K562 (cell line): Measurements from ENCODE around the gene PFKL. TPM values are rescaled to one million over a fixed set of nuclear protein-coding genes. Genes with fewer than 3 reads are reported as not detected.

Source experiments
- ARID1B ChIP-seq: fragments of 450-650 bp; IDR thresholded peaks from 2 replicates; pipeline ENCODE4 v1.6.1; 2016; ENCODE audit warnings: antibody characterized with exemption, mild to moderate bottlenecking, inconsistent platforms
- CBX5 ChIP-seq: IDR thresholded peaks from 2 replicates; pipeline ENCODE4 v1.6.1; 2014; ENCODE audit warnings: low read depth, borderline replicate concordance
- EP300 ChIP-seq: IDR thresholded peaks from 2 replicates; pipeline ENCODE4 v1.6.1; 2012; ENCODE audit warnings: low read length, improper control_type of control experiment
- ETS1 ChIP-seq: conservative IDR thresholded peaks from 2 replicates; pipeline ENCODE4 v1.6.1; 2011; ENCODE audit warnings: low read depth, mild to moderate bottlenecking, low read length; ENCODE audit not compliant: control insufficient read depth
- JUN ChIP-seq, 2 experiments: sonication (generic) in 1 of 2; formaldehyde crosslinking in 1 of 2; IDR thresholded peaks; 2 replicates each; pipeline versions ENCODE4 v1.6.1 to v1.8.0; 2012 to 2022; ENCODE audit warnings: borderline replicate concordance in 2 of 2, mild to moderate bottlenecking in 2 of 2, improper control_type of control experiment in 1 of 2, low read depth in 1 of 2, low read length in 1 of 2, missing genetic modification reagents in 1 of 2
- MBD1 ChIP-seq: fragments of 250-450 bp; sonication (Bioruptor Pico); IDR thresholded peaks from 2 replicates; pipeline ENCODE4 v1.8.0; 2022; ENCODE audit warnings: inconsistent platforms
- MBD2 ChIP-seq: sonication (generic); IDR thresholded peaks from 2 replicates; pipeline ENCODE4 v1.6.1; 2016; ENCODE audit warnings: low read depth, borderline replicate concordance
- PHB ChIP-seq: fragments of 250-450 bp; sonication (Bioruptor Pico); IDR thresholded peaks from 2 replicates; pipeline ENCODE4 v1.5.0; 2021
- PHF20 ChIP-seq: fragments of 450-650 bp; IDR thresholded peaks from 2 replicates; pipeline ENCODE4 v1.6.1; 2018; ENCODE audit not compliant: partially characterized antibody
- PRMT5 ChIP-seq: sonication (generic); formaldehyde crosslinking; IDR thresholded peaks from 2 replicates; pipeline ENCODE4 v1.5.0; 2020; ENCODE audit warnings: missing genetic modification reagents
- TSHZ1 ChIP-seq: fragments of 250-450 bp; sonication (Bioruptor Pico); IDR thresholded peaks from 2 replicates; pipeline ENCODE4 v1.4.0; 2020; ENCODE audit warnings: mild to moderate bottlenecking, moderate library complexity
- U2AF1 ChIP-seq: fragments of 200-400 bp; formaldehyde crosslinking; optimal IDR thresholded peaks from 2 replicates; pipeline ENCODE3; 2017; ENCODE audit warnings: mild to moderate bottlenecking, low read depth, low read length, moderate library complexity
- UBTF ChIP-seq, 2 experiments: IDR thresholded peaks; 2 replicates each; pipeline ENCODE4 v1.6.1; 2012; ENCODE audit warnings: improper control_type of control experiment in 2 of 2, low read depth in 2 of 2, low read length in 2 of 2, borderline replicate concordance in 1 of 2
- YY1 ChIP-seq, 3 experiments: IDR thresholded peaks; 2 replicates each; pipeline ENCODE4 v1.6.1; 2011; ENCODE audit warnings: low read length in 2 of 3, mild to moderate bottlenecking in 2 of 3, moderate library complexity in 2 of 3, borderline replicate concordance in 1 of 3, control low read depth in 1 of 3, low read depth in 1 of 3; ENCODE audit not compliant: insufficient read depth in 3 of 3, insufficient replicate concordance in 2 of 3, control insufficient read depth in 1 of 3, insufficient read length in 1 of 3; ENCODE audit errors: extremely low read depth in 1 of 3
- ZNF232 ChIP-seq: sonication (generic); formaldehyde crosslinking; IDR thresholded peaks from 2 replicates; pipeline ENCODE4 v1.8.0; 2022; ENCODE audit warnings: mild to moderate bottlenecking, missing genetic modification reagents
- polyA plus RNA-seq, 8 experiments: library from polyadenylated mRNA; depleted of rRNA in 4 of 8; stranded (reverse) in 5 of 8; unstranded in 3 of 8; fragments of >200 nt; fragmentation: Nextera tagmentation in 2 of 8; fragmentation: Illumina TruSeq in 1 of 8; extraction: Ambion mirVana in 2 of 8; extraction: Trizol in 1 of 8; gene quantifications; 2 replicates each; pipeline versions ENCODE4 v1.2.1 to v1.2.3, GENCODE V29; 2011 to 2014; ENCODE audit warnings: inconsistent platforms in 1 of 8, missing spikeins in 1 of 8
- total RNA-seq, 7 experiments: library from RNA; depleted of rRNA in 6 of 7; stranded (reverse); fragments of >200 nt in 6 of 7; fragmentation: Illumina TruSeq in 2 of 7; extraction: Trizol in 2 of 7; gene quantifications; 2 replicates each; pipeline versions ENCODE4 v1.2.1 to v1.2.3, GENCODE V29; 2011 to 2021; ENCODE audit warnings: low replicate concordance in 1 of 7

Gene PFKL
- total and polyA plus RNA-seq, 9 of the 15 experiments (the other 6 are each of a cell fraction or from before 2014, with no cell fraction given), result 1.1 to 124 (median 45.6) TPM

- TF ChIP-seq MBD2 (no peak), TSHZ1 (CRISPR knock-in tag) (no peak), ARID1B (no peak), ZNF232 (no peak), U2AF1 (no peak), JUN (IDR thresholded peaks at IDR 0.05; ENCODE audit: borderline replicate concordance, low read depth, low read length) (0 out of 2 replicates have a peak, but pooled peaks have one; percentile 29), JUN (CRISPR knock-in tag; IDR thresholded peaks at IDR 0.05; ENCODE audit: borderline replicate concordance) (no peak), CBX5 (no peak), PHF20 (no peak), PRMT5 (CRISPR knock-in tag) (no peak), PHB (CRISPR knock-in tag) (no peak), YY1 (IDR thresholded peaks at IDR 0.05; ENCODE audit: borderline replicate concordance in 1 of 3, control insufficient read depth in 1 of 3, extremely low read depth in 1 of 3, insufficient read depth in 3 of 3, insufficient read length in 1 of 3, insufficient replicate concordance in 2 of 3, low read depth in 1 of 3, low read length in 2 of 3) (peak in 1 of 3 experiments; percentile 50), MBD1 (CRISPR knock-in tag) (no peak), ETS1 (no peak), UBTF (IDR thresholded peaks at IDR 0.05; ENCODE audit: borderline replicate concordance in 1 of 2, low read depth in 2 of 2, low read length in 2 of 2) (peak in 1 of 2 experiments; percentile 57; a peak in 1 of 4 replicates), EP300 (0 out of 2 replicates have a peak, but pooled peaks have one; percentile 9)
Observed at GRCh38 chr21:44297525-44298290, 2.1 kb upstream of the PFKL start (continued).
